DMS53 treated with DMSO at 0.1 percent for 48 hours (cell line): ENCODE data around the gene SPOCD1.
"Not testable (repeated sequence)": the region's sequence is repeated elsewhere in the genome, so short reads cannot be mapped to it uniquely, and the experiment has no call there.

Experiments used
- DNase-seq: peaks from one replicate; lab custom pipeline; 2025; ENCODE audit not compliant: unreplicated experiment; lab: John Stamatoyannopoulos, UW

SPOCD1 gene

GRCh38 chr1:31830065-31830464 is 14.2 kb upstream of the SPOCD1 start:
- no peak for DNase-seq

- no peak for DNase-seq
Measured at GRCh38 chr1:31828926-31829690, 13.3 kb upstream of the SPOCD1 start.

GRCh38 chr1:31828341-31828740 is 12.5 kb upstream of the SPOCD1 start:
- DNase-seq = no peak

- no peak for DNase-seq
Measured at GRCh38 chr1:31823780-31824179, 8.0 kb upstream of the SPOCD1 start.

- DNase-seq = no peak
Measured at GRCh38 chr1:31822766-31823165, 6.9 kb upstream of the SPOCD1 start.

- not testable (repeated sequence) for DNase-seq
Measured at GRCh38 chr1:31820196-31820595, 4.4 kb upstream of the SPOCD1 start.

- no peak for DNase-seq
Measured at GRCh38 chr1:31818206-31818605, 2.4 kb upstream of the SPOCD1 start.

- DNase-seq = not testable (repeated sequence)
Measured at GRCh38 chr1:31816947-31817346, 1.1 kb upstream of the SPOCD1 start.

GRCh38 chr1:31816501-31816900 is 679 bp upstream of the SPOCD1 start:
- not testable (repeated sequence) for DNase-seq

GRCh38 chr1:31815307-31815645 is 546 bp downstream of the SPOCD1 start:
- DNase-seq = no peak

GRCh38 chr1:31814631-31815306 is 1.1 kb downstream of the SPOCD1 start:
- DNase-seq = no peak

- no peak for DNase-seq
Measured at GRCh38 chr1:31814041-31814511, 1.7 kb downstream of the SPOCD1 start.

GRCh38 chr1:31812158-31812829 is 3.5 kb downstream of the SPOCD1 start:
- no peak for DNase-seq

GRCh38 chr1:31811605-31812004 is 4.2 kb downstream of the SPOCD1 start:
- DNase-seq = peak; percentile 70

GRCh38 chr1:31809698-31810097 is 6.1 kb downstream of the SPOCD1 start:
- DNase-seq = no peak

- no peak for DNase-seq
Measured at GRCh38 chr1:31807273-31808048, 8.4 kb downstream of the SPOCD1 start.

- no peak for DNase-seq
Measured at GRCh38 chr1:31805318-31805717, 10.5 kb downstream of the SPOCD1 start.

- DNase-seq = no peak
Measured at GRCh38 chr1:31804098-31804497, 11.7 kb downstream of the SPOCD1 start.

- DNase-seq = no peak
Measured at GRCh38 chr1:31803610-31804009, 12.2 kb downstream of the SPOCD1 start.

GRCh38 chr1:31802190-31803150 is 13.4 kb downstream of the SPOCD1 start:
- DNase-seq = no peak
